Fibroblast of lung (primary cell): ENCODE data around the gene KCNIP1.

Experiments
- EZH2 ChIP-seq: IDR thresholded peaks from 2 replicates; pipeline ENCODE4 v1.5.1; 2012; ENCODE audit warnings: low read length, control low read depth, mild to moderate bottlenecking; ENCODE audit errors: missing control alignments
- TF ChIP-seq, protein P1 (sequence below), 2 donors: IDR thresholded peaks in 1 of 2; conservative IDR thresholded peaks in 1 of 2; 1 replicate in 1 of 2; 2 replicates in 1 of 2; pipeline ENCODE4 v1.5.1; 2011 to 2012; ENCODE audit warnings: low read length in 2 of 2, control low read depth in 1 of 2, inconsistent platforms in 1 of 2, low read depth in 1 of 2, mild to moderate bottlenecking in 1 of 2

DNA sequence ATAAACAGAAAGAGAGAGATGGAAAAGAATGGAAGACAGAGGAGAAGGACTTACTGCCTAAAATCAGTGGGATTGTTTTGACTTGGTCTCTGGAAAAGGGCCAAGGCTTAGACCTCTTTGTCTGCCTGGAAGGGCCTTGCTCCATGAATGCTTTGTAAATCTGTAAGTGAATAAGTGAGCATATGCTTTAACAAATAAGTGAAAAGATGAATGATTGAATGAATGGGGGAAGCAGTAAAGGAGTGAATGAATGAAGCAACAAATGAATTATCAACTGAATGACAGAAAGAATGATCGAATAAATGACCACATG is 5.5 kb downstream of the KCNIP1 start:
- TF ChIP-seq, protein P1, sequence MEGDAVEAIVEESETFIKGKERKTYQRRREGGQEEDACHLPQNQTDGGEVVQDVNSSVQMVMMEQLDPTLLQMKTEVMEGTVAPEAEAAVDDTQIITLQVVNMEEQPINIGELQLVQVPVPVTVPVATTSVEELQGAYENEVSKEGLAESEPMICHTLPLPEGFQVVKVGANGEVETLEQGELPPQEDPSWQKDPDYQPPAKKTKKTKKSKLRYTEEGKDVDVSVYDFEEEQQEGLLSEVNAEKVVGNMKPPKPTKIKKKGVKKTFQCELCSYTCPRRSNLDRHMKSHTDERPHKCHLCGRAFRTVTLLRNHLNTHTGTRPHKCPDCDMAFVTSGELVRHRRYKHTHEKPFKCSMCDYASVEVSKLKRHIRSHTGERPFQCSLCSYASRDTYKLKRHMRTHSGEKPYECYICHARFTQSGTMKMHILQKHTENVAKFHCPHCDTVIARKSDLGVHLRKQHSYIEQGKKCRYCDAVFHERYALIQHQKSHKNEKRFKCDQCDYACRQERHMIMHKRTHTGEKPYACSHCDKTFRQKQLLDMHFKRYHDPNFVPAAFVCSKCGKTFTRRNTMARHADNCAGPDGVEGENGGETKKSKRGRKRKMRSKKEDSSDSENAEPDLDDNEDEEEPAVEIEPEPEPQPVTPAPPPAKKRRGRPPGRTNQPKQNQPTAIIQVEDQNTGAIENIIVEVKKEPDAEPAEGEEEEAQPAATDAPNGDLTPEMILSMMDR (conservative IDR thresholded peaks at IDR 0.05 in 1 of 2, IDR thresholded peaks at IDR 0.05 in 1 of 2; ENCODE audit: low read depth in 1 of 2, low read length in 2 of 2) = no peak
- no peak for TF ChIP-seq EZH2
